ENCODE measurements around the gene SYAP1. TPM values are rescaled to one million over a fixed set of nuclear protein-coding genes. Genes with fewer than 3 reads are reported as not detected.

Gene SYAP1
- total and polyA plus RNA-seq, 9 of the 15 experiments (the other 6 are each of a cell fraction or from before 2014, with no cell fraction given): 5.7 to 35.3 (median 27.6) TPM

- TF ChIP-seq, protein P1, sequence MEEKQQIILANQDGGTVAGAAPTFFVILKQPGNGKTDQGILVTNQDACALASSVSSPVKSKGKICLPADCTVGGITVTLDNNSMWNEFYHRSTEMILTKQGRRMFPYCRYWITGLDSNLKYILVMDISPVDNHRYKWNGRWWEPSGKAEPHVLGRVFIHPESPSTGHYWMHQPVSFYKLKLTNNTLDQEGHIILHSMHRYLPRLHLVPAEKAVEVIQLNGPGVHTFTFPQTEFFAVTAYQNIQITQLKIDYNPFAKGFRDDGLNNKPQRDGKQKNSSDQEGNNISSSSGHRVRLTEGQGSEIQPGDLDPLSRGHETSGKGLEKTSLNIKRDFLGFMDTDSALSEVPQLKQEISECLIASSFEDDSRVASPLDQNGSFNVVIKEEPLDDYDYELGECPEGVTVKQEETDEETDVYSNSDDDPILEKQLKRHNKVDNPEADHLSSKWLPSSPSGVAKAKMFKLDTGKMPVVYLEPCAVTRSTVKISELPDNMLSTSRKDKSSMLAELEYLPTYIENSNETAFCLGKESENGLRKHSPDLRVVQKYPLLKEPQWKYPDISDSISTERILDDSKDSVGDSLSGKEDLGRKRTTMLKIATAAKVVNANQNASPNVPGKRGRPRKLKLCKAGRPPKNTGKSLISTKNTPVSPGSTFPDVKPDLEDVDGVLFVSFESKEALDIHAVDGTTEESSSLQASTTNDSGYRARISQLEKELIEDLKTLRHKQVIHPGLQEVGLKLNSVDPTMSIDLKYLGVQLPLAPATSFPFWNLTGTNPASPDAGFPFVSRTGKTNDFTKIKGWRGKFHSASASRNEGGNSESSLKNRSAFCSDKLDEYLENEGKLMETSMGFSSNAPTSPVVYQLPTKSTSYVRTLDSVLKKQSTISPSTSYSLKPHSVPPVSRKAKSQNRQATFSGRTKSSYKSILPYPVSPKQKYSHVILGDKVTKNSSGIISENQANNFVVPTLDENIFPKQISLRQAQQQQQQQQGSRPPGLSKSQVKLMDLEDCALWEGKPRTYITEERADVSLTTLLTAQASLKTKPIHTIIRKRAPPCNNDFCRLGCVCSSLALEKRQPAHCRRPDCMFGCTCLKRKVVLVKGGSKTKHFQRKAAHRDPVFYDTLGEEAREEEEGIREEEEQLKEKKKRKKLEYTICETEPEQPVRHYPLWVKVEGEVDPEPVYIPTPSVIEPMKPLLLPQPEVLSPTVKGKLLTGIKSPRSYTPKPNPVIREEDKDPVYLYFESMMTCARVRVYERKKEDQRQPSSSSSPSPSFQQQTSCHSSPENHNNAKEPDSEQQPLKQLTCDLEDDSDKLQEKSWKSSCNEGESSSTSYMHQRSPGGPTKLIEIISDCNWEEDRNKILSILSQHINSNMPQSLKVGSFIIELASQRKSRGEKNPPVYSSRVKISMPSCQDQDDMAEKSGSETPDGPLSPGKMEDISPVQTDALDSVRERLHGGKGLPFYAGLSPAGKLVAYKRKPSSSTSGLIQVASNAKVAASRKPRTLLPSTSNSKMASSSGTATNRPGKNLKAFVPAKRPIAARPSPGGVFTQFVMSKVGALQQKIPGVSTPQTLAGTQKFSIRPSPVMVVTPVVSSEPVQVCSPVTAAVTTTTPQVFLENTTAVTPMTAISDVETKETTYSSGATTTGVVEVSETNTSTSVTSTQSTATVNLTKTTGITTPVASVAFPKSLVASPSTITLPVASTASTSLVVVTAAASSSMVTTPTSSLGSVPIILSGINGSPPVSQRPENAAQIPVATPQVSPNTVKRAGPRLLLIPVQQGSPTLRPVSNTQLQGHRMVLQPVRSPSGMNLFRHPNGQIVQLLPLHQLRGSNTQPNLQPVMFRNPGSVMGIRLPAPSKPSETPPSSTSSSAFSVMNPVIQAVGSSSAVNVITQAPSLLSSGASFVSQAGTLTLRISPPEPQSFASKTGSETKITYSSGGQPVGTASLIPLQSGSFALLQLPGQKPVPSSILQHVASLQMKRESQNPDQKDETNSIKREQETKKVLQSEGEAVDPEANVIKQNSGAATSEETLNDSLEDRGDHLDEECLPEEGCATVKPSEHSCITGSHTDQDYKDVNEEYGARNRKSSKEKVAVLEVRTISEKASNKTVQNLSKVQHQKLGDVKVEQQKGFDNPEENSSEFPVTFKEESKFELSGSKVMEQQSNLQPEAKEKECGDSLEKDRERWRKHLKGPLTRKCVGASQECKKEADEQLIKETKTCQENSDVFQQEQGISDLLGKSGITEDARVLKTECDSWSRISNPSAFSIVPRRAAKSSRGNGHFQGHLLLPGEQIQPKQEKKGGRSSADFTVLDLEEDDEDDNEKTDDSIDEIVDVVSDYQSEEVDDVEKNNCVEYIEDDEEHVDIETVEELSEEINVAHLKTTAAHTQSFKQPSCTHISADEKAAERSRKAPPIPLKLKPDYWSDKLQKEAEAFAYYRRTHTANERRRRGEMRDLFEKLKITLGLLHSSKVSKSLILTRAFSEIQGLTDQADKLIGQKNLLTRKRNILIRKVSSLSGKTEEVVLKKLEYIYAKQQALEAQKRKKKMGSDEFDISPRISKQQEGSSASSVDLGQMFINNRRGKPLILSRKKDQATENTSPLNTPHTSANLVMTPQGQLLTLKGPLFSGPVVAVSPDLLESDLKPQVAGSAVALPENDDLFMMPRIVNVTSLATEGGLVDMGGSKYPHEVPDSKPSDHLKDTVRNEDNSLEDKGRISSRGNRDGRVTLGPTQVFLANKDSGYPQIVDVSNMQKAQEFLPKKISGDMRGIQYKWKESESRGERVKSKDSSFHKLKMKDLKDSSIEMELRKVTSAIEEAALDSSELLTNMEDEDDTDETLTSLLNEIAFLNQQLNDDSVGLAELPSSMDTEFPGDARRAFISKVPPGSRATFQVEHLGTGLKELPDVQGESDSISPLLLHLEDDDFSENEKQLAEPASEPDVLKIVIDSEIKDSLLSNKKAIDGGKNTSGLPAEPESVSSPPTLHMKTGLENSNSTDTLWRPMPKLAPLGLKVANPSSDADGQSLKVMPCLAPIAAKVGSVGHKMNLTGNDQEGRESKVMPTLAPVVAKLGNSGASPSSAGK (IDR thresholded peaks at IDR 0.05): no peak; the same call in 1 of the 2 replicates
- no peak for TF ChIP-seq ZNF24 (IDR thresholded peaks at IDR 0.05)
- no peak for TF ChIP-seq ZNF75A (CRISPR knock-in tag; IDR thresholded peaks at IDR 0.05)
- TF ChIP-seq NFRKB (IDR thresholded peaks at IDR 0.05; ENCODE audit: low read depth): peak; percentile 11; the same call in 1 of the 2 replicates
- peak; percentile 52 for TF ChIP-seq RBM22 (IDR thresholded peaks at IDR 0.05; ENCODE audit: low read depth, low read length, poor library complexity, severe bottlenecking)
- TF ChIP-seq THAP7 (CRISPR knock-in tag; IDR thresholded peaks at IDR 0.05): no peak
- no peak for TF ChIP-seq GTF2A2 (tag; IDR thresholded peaks at IDR 0.05)
- TF ChIP-seq ARNT (IDR thresholded peaks at IDR 0.05): 0 out of 4 replicates have a peak, but pooled peaks of 1 of the 2 experiments have one; percentile 42
- peak; percentile 69; the same call in 1 of the 2 replicates for TF ChIP-seq TAF7 (tag; IDR thresholded peaks at IDR 0.05)
- no peak for TF ChIP-seq ZNF12 (CRISPR knock-in tag; IDR thresholded peaks at IDR 0.05)
- TF ChIP-seq PRDM10 (IDR thresholded peaks at IDR 0.05; ENCODE audit: partially characterized antibody): peak; percentile 7
- peak; percentile 46; the same call in 1 of the 2 replicates for TF ChIP-seq FOSL1 (tag; conservative IDR thresholded peaks at IDR 0.05)
Observed at GRCh38 chrX:16719334-16720084, at the start of gene SYAP1 (continued).

All from K562 (cell line).